IPS-NIHi7 (cell line): ENCODE results near the gene HMCES.
"Not testable (repeated sequence)": the region's sequence is repeated elsewhere in the genome, so short reads cannot be mapped to it uniquely, and the experiment has no call there.

Experiments used
- DNase-seq: peaks from one replicate; pipeline ENCODE4 v3.0.0; 2012; ENCODE audit warnings: mixed read lengths; ENCODE audit errors: extremely low spot score

Gene HMCES

GRCh38 chr3:129320825-129321487, 42.3 kb downstream of the HMCES start:
- DNase-seq: no peak

- no peak for DNase-seq
Observed at GRCh38 chr3:129321887-129322286, 43.2 kb downstream of the HMCES start.

GRCh38 chr3:129323651-129324294, 45.1 kb downstream of the HMCES start:
- DNase-seq: no peak

- DNase-seq: no peak
Observed at GRCh38 chr3:129324855-129325254, 46.2 kb downstream of the HMCES start.

- DNase-seq: no peak
Observed at GRCh38 chr3:129325383-129325782, 46.7 kb downstream of the HMCES start.

- no peak for DNase-seq
Observed at GRCh38 chr3:129326138-129326537, 47.5 kb downstream of the HMCES start.

- no peak for DNase-seq
Observed at GRCh38 chr3:129326595-129326994, 47.9 kb downstream of the HMCES start.

GRCh38 chr3:129327510-129327909, 48.8 kb downstream of the HMCES start:
- DNase-seq: no peak

GRCh38 chr3:129329858-129330257, 51.2 kb downstream of the HMCES start:
- DNase-seq: no peak

GRCh38 chr3:129330409-129330808, 51.7 kb downstream of the HMCES start:
- no peak for DNase-seq

- no peak for DNase-seq
Observed at GRCh38 chr3:129333891-129334290, 55.2 kb downstream of the HMCES start.

- DNase-seq: no peak
Observed at GRCh38 chr3:129336093-129336706, 57.5 kb downstream of the HMCES start.

GRCh38 chr3:129337719-129338118, 59.0 kb downstream of the HMCES start:
- DNase-seq: not testable (repeated sequence)

GRCh38 chr3:129339186-129339585, 60.5 kb downstream of the HMCES start:
- not testable (repeated sequence) for DNase-seq

GRCh38 chr3:129339833-129340232, 61.2 kb downstream of the HMCES start:
- not testable (repeated sequence) for DNase-seq

- DNase-seq: no peak
Observed at GRCh38 chr3:129341331-129342141, 62.9 kb downstream of the HMCES start.

- peak; percentile 85 for DNase-seq
Observed at GRCh38 chr3:129343643-129344360, 65.1 kb downstream of the HMCES start.

GRCh38 chr3:129344540-129345220, 66.0 kb downstream of the HMCES start:
- peak; percentile 90 for DNase-seq

- no peak for DNase-seq
Observed at GRCh38 chr3:129345281-129345680, 66.6 kb downstream of the HMCES start.

- no peak for DNase-seq
Observed at GRCh38 chr3:129345971-129346370, 67.3 kb downstream of the HMCES start.
